Common myeloid progenitor, CD34-positive (primary cell): Measurements from ENCODE around the gene AGTPBP1.

Experiments used
- CTCF ChIA-PET: fragments of 350-600 bp; sonication (Branson Sonifier 250); formaldehyde crosslinking; loops from one replicate; lab custom pipeline; 2021; ENCODE audit warnings: antibody characterized with exemption; lab: Charles Lee
- POLR2A ChIA-PET: fragments of 350-600 bp; sonication (Branson Sonifier 250); formaldehyde crosslinking; loops from one replicate; lab custom pipeline; 2021; ENCODE audit warnings: antibody characterized with exemption; lab: Charles Lee
- DNase-seq, 3 donors: peaks; one replicate each; pipeline versions ENCODE4 v3.0.0 to v3.0.0-alpha.2; 2013
- H3K27ac ChIP-seq, 2 experiments: 1 replicate in 1 of 2; 2 replicates in 1 of 2; pipeline ENCODE4 v1.7.0; 2013; ENCODE audit warnings: inconsistent platforms in 2 of 2, low read length in 2 of 2, mild to moderate bottlenecking in 2 of 2, low read depth in 1 of 2, moderate library complexity in 1 of 2; ENCODE audit not compliant: severe bottlenecking in 2 of 2, insufficient read depth in 1 of 2, poor library complexity in 1 of 2
- H3K27me3 ChIP-seq, 5 experiments: replicated peaks in 2 of 5; 1 replicate in 3 of 5; 2 replicates in 2 of 5; pipeline versions ENCODE4 v1.6.1 to v1.7.0; 2013; ENCODE audit warnings: low read length in 4 of 5, mild to moderate bottlenecking in 2 of 5, moderate library complexity in 2 of 5, inconsistent platforms in 1 of 5; ENCODE audit not compliant: insufficient read depth in 5 of 5, control insufficient read depth in 4 of 5
- H3K36me3 ChIP-seq, 4 experiments: 1 replicate in 2 of 4; 2 replicates in 2 of 4; pipeline versions ENCODE4 v1.6.1 to v1.7.0; 2013; ENCODE audit warnings: low read length in 3 of 4, control low read depth in 1 of 4, mild to moderate bottlenecking in 1 of 4; ENCODE audit not compliant: control insufficient read depth in 4 of 4, insufficient read depth in 4 of 4
- H3K4me1 ChIP-seq, 4 experiments: 1 replicate in 3 of 4; 2 replicates in 1 of 4; pipeline versions ENCODE4 v1.6.1 to v1.7.1; 2013; ENCODE audit warnings: low read length in 3 of 4, mild to moderate bottlenecking in 3 of 4, control low read depth in 1 of 4, inconsistent platforms in 1 of 4, moderate library complexity in 1 of 4; ENCODE audit not compliant: control insufficient read depth in 4 of 4, insufficient read depth in 4 of 4; ENCODE audit errors: control extremely low read depth in 1 of 4
- H3K4me3 ChIP-seq, 7 experiments: 1 replicate in 4 of 7; 2 replicates in 3 of 7; pipeline versions ENCODE4 v1.5.1 to v1.7.0; 2013; ENCODE audit warnings: mild to moderate bottlenecking in 7 of 7, low read length in 6 of 7, moderate library complexity in 6 of 7, inconsistent platforms in 2 of 7, low read depth in 2 of 7, control low read depth in 1 of 7; ENCODE audit not compliant: insufficient read depth in 4 of 7, control insufficient read depth in 1 of 7; ENCODE audit errors: extremely low read depth in 1 of 7
- H3K9me3 ChIP-seq, 5 experiments: 1 replicate in 4 of 5; 2 replicates in 1 of 5; pipeline versions ENCODE4 v1.6.1 to v1.7.1; 2013; ENCODE audit warnings: low read length in 4 of 5, mild to moderate bottlenecking in 2 of 5, inconsistent platforms in 1 of 5, low read depth in 1 of 5, moderate library complexity in 1 of 5; ENCODE audit not compliant: control insufficient read depth in 4 of 5, insufficient read depth in 2 of 5; ENCODE audit errors: control extremely low read depth in 1 of 5
- WGBS: methylation state at CpG from one replicate; pipeline ENCODE4 v1.1.5; 2013; ENCODE audit not compliant: insufficient coverage; 5-methylcytosine and 5-hydroxymethylcytosine counted together

Gene AGTPBP1

DNA sequence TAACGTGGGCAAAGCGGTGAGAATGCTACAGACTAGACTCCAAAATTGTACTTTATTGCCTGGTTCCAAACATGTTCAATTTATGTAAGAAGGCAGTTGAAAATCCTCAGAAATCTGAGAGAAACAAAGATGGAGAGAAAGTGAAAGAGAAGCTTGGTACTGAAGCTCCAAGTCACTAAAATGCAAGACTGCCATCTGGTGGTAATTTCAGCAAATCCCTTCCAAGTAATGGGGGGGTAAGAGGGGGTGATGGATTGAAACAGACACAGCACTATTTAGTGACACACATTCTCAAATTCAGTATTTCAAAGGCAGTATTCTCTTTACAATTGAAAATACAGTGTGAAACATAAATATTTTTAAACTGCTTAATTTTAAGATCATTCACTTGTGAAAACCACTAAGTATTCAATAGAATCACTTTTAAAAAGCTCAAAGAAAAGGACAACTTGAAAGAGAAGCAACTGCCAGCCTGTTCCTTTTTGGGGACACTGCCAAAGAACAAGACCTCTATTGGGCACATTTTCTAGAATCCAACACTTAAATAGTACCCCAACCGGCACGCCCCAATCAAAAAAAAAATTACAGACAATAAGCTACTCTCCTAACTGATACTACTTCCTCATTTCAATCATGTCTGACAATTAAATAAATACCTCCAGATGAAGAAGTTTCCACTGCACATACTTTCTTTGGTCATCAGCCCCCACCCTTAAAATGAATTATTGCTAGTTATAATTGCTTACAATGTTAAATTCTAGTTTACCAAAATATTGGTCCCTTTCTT, 131.5 kb downstream of the AGTPBP1 start:
- H3K9me3 ChIP-seq, result no peaks in the 10 kb centered on the region
- 50% methylated on average over 4 of the region's 4 CpGs for WGBS
- H3K4me1 ChIP-seq, result peaks cover 0 to 7% (median 5%) of the 10 kb centered on the region in 4 experiments
- CTCF ChIA-PET, result interaction anchor here (0.9 to 1.7 kb wide), 8 partner anchors 12 to 1214 kb away, joined by 4 to 8 read pairs (median 4); no protein-coding TSS in a partner anchor
- peak overlapping the region in 2 of 7 experiments; percentile 14 to 58 for H3K4me3 ChIP-seq
- POLR2A ChIA-PET, result no interaction called here
- peak; percentile 79 to 89 (median 86) for DNase-seq
- no peak overlapping the region for H3K27ac ChIP-seq
- no peaks in the 10 kb centered on the region for H3K27me3 ChIP-seq
- H3K36me3 ChIP-seq, result peaks cover 2 to 11% (median 2%) of the 10 kb centered on the region in 4 experiments

DNA sequence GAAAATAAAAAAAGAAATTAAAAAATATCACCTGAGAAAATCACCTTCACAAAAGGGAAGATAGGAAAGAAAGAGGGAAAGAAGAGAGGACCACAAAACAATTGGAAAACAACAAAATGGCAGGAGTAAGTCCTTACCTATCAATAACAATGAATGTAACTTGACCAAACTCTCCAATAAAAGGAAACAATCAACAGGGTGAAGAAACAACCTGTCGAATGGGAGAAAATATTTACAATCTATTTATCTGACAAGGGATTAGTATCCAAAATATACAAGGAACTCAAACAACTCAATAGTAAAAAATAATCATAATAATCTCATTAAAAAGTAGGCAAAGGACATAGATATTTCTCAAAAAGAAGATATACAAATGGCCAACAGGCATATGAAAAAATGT, 135.8 kb downstream of the AGTPBP1 start:
- WGBS, result 100% methylated on average over 1 of the region's 1 CpG
- H3K27ac ChIP-seq, result no peak overlapping the region
- peaks cover 0 to 9% (median 7%) of the 10 kb centered on the region in 5 experiments for H3K9me3 ChIP-seq
- DNase-seq, result no peak
- H3K4me3 ChIP-seq, result no peak overlapping the region
- no peaks in the 10 kb centered on the region for H3K27me3 ChIP-seq
- H3K36me3 ChIP-seq, result peaks cover 10 to 18% (median 13%) of the 10 kb centered on the region in 4 experiments
- ChIA-PET POLR2A (no interaction called here), CTCF (no interaction called here)
- H3K4me1 ChIP-seq, result peaks cover 0 to 7% (median 5%) of the 10 kb centered on the region in 4 experiments

DNA sequence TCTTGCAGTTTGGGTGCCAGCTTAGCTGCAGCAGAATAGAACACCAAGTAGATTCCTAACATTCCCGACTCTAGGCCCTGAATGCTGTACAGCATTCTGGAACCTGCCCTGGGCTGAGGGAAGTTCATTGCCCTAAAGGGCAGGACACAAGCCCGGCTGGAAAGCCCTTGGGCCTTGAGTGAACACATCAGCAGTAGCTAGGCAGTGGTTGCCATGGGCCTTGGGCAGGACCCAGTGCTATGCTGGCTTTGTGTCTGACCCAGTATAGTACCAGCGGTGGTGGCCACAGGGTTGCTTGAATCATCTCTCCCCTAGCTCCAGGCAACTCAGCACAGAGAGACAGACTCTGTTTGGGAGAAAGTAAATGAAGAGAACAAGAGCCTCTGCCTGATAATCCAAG, 137.8 kb downstream of the AGTPBP1 start:
- no peak overlapping the region for H3K4me3 ChIP-seq
- no peaks in the 10 kb centered on the region for H3K4me1 ChIP-seq
- H3K36me3 ChIP-seq, result peaks cover 10 to 18% (median 14%) of the 10 kb centered on the region in 4 experiments
- no peak for DNase-seq
- peaks cover 0 to 9% (median 7%) of the 10 kb centered on the region in 5 experiments for H3K9me3 ChIP-seq
- ChIA-PET POLR2A (no interaction called here), CTCF (no interaction called here)
- WGBS, result 100% methylated on average over 2 of the region's 3 CpGs
- H3K27me3 ChIP-seq, result no peaks in the 10 kb centered on the region
- no peak overlapping the region for H3K27ac ChIP-seq

DNA sequence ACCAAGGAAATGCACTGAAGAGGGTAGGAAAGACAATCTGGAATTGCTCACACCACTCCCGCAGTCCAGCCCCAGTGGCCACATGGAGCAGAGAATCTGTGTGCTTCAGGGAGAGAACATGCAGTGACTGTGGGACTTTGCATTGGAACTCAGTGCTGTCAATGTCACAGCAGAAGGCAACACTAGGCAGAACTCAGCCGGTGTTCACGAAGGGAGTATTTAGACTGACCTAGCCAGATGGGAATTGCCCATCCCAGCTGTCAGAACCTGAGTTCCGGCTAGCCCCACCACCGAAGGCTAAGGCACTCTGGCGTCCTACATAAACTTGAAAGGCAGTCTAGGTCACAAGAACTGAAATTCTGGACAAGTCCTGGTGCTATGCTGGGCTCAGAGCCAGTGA, 139.0 kb downstream of the AGTPBP1 start:
- H3K36me3 ChIP-seq, result peaks cover 10 to 18% (median 14%) of the 10 kb centered on the region in 4 experiments
- no peak for DNase-seq
- H3K9me3 ChIP-seq, result peaks cover 0 to 9% (median 7%) of the 10 kb centered on the region in 5 experiments
- H3K4me1 ChIP-seq, result no peaks in the 10 kb centered on the region
- ChIA-PET CTCF (no interaction called here), POLR2A (no interaction called here)
- 100% methylated on average over 3 of the region's 6 CpGs for WGBS
- no peak overlapping the region for H3K27ac ChIP-seq
- H3K4me3 ChIP-seq, result no peak overlapping the region
- H3K27me3 ChIP-seq, result no peaks in the 10 kb centered on the region

DNA sequence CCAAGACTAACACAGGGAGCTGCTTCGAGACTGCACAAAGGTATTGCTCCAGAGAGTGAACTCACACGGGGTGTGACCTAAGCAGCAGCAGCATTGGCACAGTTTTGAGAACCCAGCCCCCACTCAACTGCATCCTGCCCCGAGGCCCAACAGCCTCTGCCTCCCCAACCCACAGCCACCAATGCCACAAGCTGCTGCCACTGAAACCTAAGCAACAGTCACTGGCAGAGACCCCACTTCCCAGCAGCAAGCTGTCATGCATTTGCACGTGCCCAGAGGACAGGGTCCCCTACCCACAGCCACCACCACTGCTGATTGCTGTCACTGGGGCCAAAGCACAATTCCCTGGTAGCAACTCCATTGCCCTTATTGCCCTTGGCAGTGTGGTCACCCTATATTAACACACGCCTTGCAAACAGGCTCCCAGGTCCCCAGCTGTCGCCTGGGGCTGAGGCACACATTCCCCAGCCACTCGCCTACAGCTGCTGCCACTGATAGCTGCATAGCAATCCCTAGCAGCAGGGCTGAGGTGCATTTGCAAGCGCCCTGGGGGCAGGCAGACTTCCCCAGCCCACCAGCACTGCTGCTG, 141.0 kb downstream of the AGTPBP1 start:
- Histone ChIP-seq H3K36me3 (peaks cover 10 to 18% (median 16%) of the 10 kb centered on the region in 4 experiments), H3K27me3 (no peaks in the 10 kb centered on the region), H3K27ac (no peak overlapping the region), H3K4me1 (no peaks in the 10 kb centered on the region), H3K4me3 (no peak overlapping the region), H3K9me3 (peaks cover 0 to 9% (median 7%) of the 10 kb centered on the region in 5 experiments)
- DNase-seq, result no peak
- POLR2A ChIA-PET, result no interaction called here
- CTCF ChIA-PET, result no interaction called here
- WGBS, result 98% methylated on average over 8 of the region's 8 CpGs

DNA sequence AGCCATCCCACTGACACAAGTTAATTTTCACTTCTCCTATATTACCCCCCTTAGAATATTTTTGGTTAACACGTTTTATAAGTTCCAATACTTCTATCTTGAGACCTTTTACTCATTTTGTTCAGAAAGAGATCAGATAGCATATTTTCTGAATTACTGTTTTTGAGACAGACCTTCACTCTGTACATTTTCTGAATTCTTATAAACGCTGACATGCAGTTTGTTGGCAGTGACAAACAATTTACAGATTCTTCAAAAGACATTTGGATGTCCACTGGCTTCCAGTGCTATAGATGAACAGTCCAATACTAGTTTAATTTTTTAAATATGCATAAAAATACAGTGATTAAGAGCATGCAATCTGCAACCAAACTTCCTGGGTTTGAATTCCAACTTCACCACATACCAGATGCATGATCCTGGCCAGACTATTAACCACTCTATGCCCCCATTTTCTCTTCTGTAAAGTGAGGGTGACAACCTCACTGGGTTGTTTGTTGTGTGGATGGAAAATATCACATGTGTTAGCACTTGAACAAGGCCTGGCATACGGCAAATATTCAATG, 142.1 kb downstream of the AGTPBP1 start:
- Histone ChIP-seq H3K27me3 (no peaks in the 10 kb centered on the region), H3K9me3 (peaks cover 0 to 9% (median 7%) of the 10 kb centered on the region in 5 experiments), H3K4me1 (no peaks in the 10 kb centered on the region), H3K36me3 (peaks cover 10 to 17% (median 16%) of the 10 kb centered on the region in 4 experiments), H3K4me3 (no peak overlapping the region), H3K27ac (no peak overlapping the region)
- POLR2A ChIA-PET, result no interaction called here
- 100% methylated on average over 2 of the region's 3 CpGs for WGBS
- CTCF ChIA-PET, result no interaction called here
- DNase-seq, result no peak

DNA sequence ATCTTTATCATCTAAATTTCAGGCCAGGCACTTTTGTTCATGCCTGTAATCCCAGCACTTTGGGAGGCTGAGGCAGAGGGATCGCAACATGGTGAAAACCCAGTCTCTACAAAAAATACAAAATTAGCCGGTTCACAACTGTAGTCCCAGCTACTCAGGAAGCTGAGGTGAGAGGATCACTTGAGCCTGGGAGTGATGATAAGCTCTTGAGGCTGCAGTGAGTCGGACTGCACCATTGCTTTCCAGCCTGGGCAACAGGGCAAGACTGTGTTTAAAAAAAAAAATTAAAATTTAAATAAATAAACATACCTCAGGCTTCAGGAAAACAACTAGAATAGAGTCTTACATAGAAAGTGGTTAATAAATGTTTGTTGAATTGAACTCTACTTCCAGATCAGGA, 147.4 kb downstream of the AGTPBP1 start:
- POLR2A ChIA-PET, result no interaction called here
- DNase-seq, result peak in 2 of 3 donors; percentile 28 to 56
- H3K27ac ChIP-seq, result no peak overlapping the region
- H3K9me3 ChIP-seq, result no peaks in the 10 kb centered on the region
- no peak overlapping the region for H3K4me3 ChIP-seq
- H3K27me3 ChIP-seq, result no peaks in the 10 kb centered on the region
- CTCF ChIA-PET, result no interaction called here
- 56% methylated on average over 2 of the region's 3 CpGs for WGBS
- peaks cover 0 to 4% (median under 1%) of the 10 kb centered on the region in 4 experiments for H3K36me3 ChIP-seq
- peaks cover 0 to 2% (median 0%) of the 10 kb centered on the region in 4 experiments for H3K4me1 ChIP-seq
